Measurements from ENCODE around the gene RSBN1. TPM values are rescaled to one million over a fixed set of nuclear protein-coding genes. Genes with fewer than 3 reads are reported as not detected.
"Not testable (repeated sequence)": the region's sequence is repeated elsewhere in the genome, so short reads cannot be mapped to it uniquely, and the experiment has no call there.

Gene RSBN1
- total RNA-seq, 2 experiments from 2014 or later: 22.1 to 24.3 TPM

GRCh38 chr1:113734357-113735055 is 77.8 kb downstream of the RSBN1 start:
- Mint-ChIP-seq H3K9me3 (ENCODE audit: low read depth) (no peaks in the 10 kb centered on the region), H3K27me3 (no peaks in the 10 kb centered on the region), H3K36me3 (ENCODE audit: low read depth) (peaks cover 13% of the 10 kb centered on the region), H3K4me3 (no peak overlapping the region), H3K4me1 (peaks cover 8% of the 10 kb centered on the region), H3K27ac (no peak overlapping the region)
- ATAC-seq (no peak), DNase-seq (no peak)
- ChIA-PET CTCF (interaction anchor here (0.7 kb wide), 1 partner anchor 20 kb away, joined by 3 read pairs; no protein-coding TSS in a partner anchor), POLR2A (no interaction called here)
- intact Hi-C loops (cut with DNase I, micrococcal nuclease): no loop called here

DNA sequence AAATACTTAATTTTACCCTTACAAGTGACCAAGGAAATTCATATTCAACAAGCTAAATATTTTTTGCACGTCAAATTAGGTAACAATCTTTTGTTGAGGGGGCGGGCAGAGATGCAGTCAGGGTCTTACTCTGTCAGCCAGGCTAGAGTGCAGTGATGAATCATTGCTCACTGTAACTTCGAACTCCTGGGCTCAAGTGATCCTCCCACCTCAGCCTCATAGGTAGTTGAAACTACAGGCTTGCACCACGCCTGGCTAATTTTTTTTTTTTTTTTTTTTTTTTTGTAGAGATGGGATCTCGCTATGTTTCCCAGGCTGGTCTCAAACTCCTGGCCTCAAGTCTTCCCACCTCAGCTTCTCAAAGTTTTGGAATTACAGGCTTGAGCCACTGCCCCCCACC is 79.5 kb downstream of the RSBN1 start:
- H3K36me3 Mint-ChIP-seq (ENCODE audit: low read depth): peaks cover 16% of the 10 kb centered on the region

GRCh38 chr1:113721010-113721409 is 91.3 kb downstream of the RSBN1 start:
- no peak for ATAC-seq
- Mint-ChIP-seq H3K27ac (no peak overlapping the region), H3K36me3 (ENCODE audit: low read depth) (peaks cover 40% of the 10 kb centered on the region), H3K9me3 (ENCODE audit: low read depth) (peaks cover 12% of the 10 kb centered on the region), H3K27me3 (no peaks in the 10 kb centered on the region), H3K4me1 (no peaks in the 10 kb centered on the region), H3K4me3 (no peak overlapping the region)
- POLR2A ChIA-PET: no interaction called here
- DNase-seq: no peak
- CTCF ChIA-PET: no interaction called here
- intact Hi-C loops (cut with DNase I, micrococcal nuclease): no loop called here

More for the DNA sequence above, 79.5 kb downstream of the RSBN1 start:
- ATAC-seq (no peak), DNase-seq (no peak)
- ChIA-PET POLR2A (interaction anchor here (0.6 kb wide), 1 partner anchor 84 kb away, joined by 5 read pairs; no protein-coding TSS in a partner anchor), CTCF (interaction anchor here (0.6 kb wide), 1 partner anchor 591 kb away, joined by 3 read pairs; no protein-coding TSS in a partner anchor)
- intact Hi-C loops (cut with DNase I, micrococcal nuclease): no loop called here
- Mint-ChIP-seq H3K4me1 (peaks cover 8% of the 10 kb centered on the region), H3K27me3 (no peaks in the 10 kb centered on the region), H3K4me3 (no peak overlapping the region), H3K27ac (no peak overlapping the region), H3K9me3 (ENCODE audit: low read depth) (no peaks in the 10 kb centered on the region)

DNA sequence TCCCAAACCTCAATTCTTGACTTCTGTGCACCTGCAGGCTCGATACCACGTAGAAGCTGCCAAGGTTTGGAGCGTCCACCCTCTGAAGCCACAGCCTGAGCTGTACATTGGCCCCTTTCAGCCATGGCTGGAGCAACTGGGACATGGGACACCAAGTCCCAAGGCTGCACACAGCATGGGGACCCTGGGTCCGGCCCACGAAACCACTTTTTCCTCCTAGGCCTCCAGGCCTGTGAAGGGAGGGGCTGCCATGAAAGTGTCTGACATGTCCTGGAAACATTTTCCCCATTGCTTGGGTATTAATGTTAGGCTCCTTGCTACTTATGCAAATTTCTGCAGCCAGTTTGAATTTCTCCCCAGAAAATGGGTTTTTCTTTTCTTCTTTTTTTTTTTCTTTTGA is 93.7 kb downstream of the RSBN1 start:
- H3K4me3 Mint-ChIP-seq; ATAC-seq; H3K27me3 Mint-ChIP-seq; CTCF ChIA-PET; H3K4me1 Mint-ChIP-seq; DNase-seq; intact Hi-C loops (cut with DNase I, micrococcal nuclease); H3K27ac Mint-ChIP-seq; POLR2A ChIA-PET: not testable (repeated sequence)
- Mint-ChIP-seq H3K36me3 (ENCODE audit: low read depth) (peaks cover 39% of the 10 kb centered on the region), H3K9me3 (ENCODE audit: low read depth) (peaks cover 12% of the 10 kb centered on the region)

GRCh38 chr1:113717506-113717905 is 94.8 kb downstream of the RSBN1 start:
- H3K27me3 Mint-ChIP-seq; CTCF ChIA-PET; intact Hi-C loops (cut with DNase I, micrococcal nuclease); DNase-seq; POLR2A ChIA-PET; ATAC-seq; H3K27ac Mint-ChIP-seq; H3K4me1 Mint-ChIP-seq; H3K4me3 Mint-ChIP-seq: not testable (repeated sequence)
- H3K9me3 Mint-ChIP-seq (ENCODE audit: low read depth): peaks cover 12% of the 10 kb centered on the region
- H3K36me3 Mint-ChIP-seq (ENCODE audit: low read depth): peaks cover 38% of the 10 kb centered on the region

DNA sequence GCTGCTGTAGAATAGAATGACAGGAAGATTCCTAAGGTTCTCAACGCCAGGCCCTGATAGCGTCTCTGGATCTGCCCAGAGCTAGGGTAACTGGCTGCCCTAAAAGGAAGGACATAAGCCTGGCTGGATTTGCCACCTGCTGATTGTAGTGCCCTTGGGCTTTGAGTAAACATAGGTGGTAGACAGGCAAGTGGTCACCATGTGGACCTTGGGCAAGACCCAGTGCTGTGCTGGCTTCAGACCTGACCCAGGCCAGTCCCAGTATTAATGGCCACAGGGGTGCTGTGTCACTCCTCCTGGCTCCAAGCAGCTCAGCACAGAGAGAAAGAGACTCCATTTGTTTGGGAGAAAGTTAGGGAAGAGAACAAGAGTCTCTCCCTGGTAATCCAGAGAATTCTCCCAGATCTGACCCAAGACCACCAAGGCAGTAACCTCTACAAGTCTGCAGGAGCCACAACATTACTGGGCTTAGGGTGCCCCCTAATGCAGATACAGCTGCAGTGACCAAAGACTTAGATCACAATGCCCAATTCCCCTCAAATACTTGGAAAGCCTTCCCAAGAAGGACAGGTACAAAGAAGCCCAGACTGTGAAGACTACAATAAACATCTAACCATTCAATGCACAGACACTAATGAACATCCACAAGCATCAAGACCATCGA is 97.5 kb downstream of the RSBN1 start:
- peaks cover 34% of the 10 kb centered on the region for H3K36me3 Mint-ChIP-seq (ENCODE audit: low read depth)
- no peak overlapping the region for H3K4me3 Mint-ChIP-seq
- H3K27me3 Mint-ChIP-seq: no peaks in the 10 kb centered on the region
- peaks cover 11% of the 10 kb centered on the region for H3K9me3 Mint-ChIP-seq (ENCODE audit: low read depth)
- ATAC-seq: no peak
- H3K4me1 Mint-ChIP-seq: peaks cover 3% of the 10 kb centered on the region
- no peak overlapping the region for H3K27ac Mint-ChIP-seq
- POLR2A ChIA-PET: no interaction called here
- no peak for DNase-seq
- intact Hi-C loops (cut with DNase I, micrococcal nuclease): no loop called here
- CTCF ChIA-PET: interaction anchor here (0.5 to 1.2 kb wide), 3 partner anchors 17 to 245 kb away, joined by 3 to 5 read pairs (median 3); no protein-coding TSS in a partner anchor

Other genes with a start within 250 kb of the RSBN1 start
- gene PHTF1, start 53.0 kb downstream of the RSBN1 start, total RNA-seq: 10 to 100 TPM; 11.3 to 12.2 TPM
- gene PTPN22, start 59.2 kb upstream of the RSBN1 start, total RNA-seq: 10 to 100 TPM; 42.4 to 52.6 TPM
- gene BCL2L15, start 75.1 kb upstream of the RSBN1 start, total RNA-seq: 1 to 10 TPM; 1.1 to 1.3 TPM
- gene AP4B1, start 92.3 kb upstream of the RSBN1 start, total RNA-seq: 10 to 100 TPM; 27.7 to 39.2 TPM
- 10 to 100 TPM; 18.2 to 21.8 TPM for gene DCLRE1B, start 92.8 kb upstream of the RSBN1 start, total RNA-seq
- 10 to 100 TPM; 42.2 to 50.3 TPM for gene HIPK1, start 116.8 kb upstream of the RSBN1 start, total RNA-seq
- under 1 TPM in 1 of 2 experiments, not detected in 1; 0.11 TPM for gene OLFML3, start 167.0 kb upstream of the RSBN1 start, total RNA-seq